HG02759 (cell line): ENCODE data around the gene ADAM33.

Source experiments
- ATAC-seq: cut with Tn5 transposase; IDR thresholded peaks from one replicate; pipeline ENCODE4 v1.9.1; 2021; ENCODE audit warnings: mild to moderate bottlenecking, moderate library complexity; ENCODE audit not compliant: unreplicated experiment

ADAM33 gene

DNA sequence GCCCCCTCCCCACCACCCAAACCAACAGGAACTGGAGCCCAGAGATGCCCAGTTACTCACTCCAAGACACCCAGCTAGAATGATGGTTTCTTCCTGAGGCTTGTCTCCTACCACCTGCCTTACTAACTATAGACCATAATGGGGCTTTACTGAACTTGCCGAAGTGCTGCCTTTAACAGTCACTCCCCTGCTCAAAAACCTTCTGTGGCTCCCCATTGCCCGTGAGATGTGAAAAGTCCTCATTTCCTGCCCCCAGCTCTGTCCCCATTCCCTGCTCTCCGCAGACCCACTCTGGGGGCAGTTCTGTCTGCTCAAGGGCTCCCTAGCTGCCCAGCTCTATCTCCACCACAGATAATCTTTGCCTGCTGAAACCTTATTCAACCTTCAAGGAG lies 25.7 kb upstream of the ADAM33 start:
- no peak for ATAC-seq

- ATAC-seq = no peak
Measured at GRCh38 chr20:3706774-3707507, 25.1 kb upstream of the ADAM33 start.

- ATAC-seq = no peak
Measured at GRCh38 chr20:3705970-3706739, 24.3 kb upstream of the ADAM33 start.

GRCh38 chr20:3705491-3705969 lies 23.7 kb upstream of the ADAM33 start:
- ATAC-seq = no peak

DNA sequence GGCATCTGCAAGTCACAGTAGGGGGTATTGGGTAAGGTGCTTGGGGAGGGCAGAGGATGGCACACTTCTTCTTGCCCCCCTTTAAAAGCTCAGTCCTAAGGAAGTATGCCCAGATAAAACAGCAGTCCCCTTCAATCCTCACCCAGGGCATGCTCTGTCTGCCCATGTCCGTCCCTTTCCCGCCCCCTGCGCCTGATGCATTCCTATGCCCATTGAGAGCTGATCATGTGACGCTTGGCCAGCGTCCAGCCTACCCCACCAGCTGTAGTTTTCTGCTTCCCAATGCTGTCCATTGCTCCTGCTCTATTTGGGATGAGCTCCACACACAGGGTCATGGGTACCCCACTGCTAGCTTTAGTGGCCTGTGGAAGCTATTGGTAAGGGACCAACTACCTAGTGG lies 22.3 kb upstream of the ADAM33 start:
- ATAC-seq = no peak

GRCh38 chr20:3702611-3703391 lies 21.0 kb upstream of the ADAM33 start:
- ATAC-seq = no peak

DNA sequence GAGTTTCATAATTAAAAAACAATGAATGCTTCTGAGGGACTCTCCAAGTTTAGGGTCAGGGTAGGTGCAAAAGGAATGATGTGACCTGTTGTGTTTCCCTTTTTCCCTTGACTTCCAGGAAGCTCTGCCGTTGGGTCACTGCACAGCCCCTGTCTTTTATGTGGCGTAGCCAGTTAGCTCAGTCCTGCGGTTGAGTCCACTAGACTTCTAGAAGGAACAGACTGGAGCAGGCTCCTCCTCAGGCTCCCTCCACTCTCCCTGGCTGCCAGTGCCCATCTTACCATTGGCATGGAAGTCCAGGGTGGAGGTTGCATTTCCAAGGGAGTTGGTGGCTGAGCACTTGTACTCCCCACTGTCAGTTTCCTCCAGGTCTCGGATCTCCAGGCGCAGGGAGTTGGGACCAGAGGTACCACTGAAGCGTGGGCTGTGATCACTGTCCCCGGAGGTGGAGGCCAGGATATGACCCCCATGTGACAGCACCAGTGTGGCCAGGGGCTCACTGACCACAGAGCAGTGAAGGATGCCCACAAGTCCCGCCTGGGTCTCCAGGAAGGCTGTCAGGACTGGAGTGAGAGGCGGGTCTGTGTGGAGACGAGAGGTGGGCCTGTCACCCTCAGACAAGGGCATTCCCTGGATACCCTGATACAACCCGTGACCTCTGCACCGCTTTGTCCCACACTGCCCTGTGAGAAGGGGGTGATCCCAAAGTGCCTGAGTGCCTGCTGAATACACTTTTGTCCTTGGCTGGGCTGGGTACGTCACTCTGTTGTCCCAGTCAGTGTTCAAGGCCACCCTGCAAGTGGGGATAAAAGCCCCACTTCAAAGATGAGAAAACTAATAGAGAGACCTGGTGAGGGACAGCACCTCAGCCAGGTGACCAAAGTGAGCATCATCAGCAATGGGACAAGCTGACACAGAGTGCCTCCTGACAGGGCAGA lies 19.5 kb upstream of the ADAM33 start:
- ATAC-seq = no peak

DNA sequence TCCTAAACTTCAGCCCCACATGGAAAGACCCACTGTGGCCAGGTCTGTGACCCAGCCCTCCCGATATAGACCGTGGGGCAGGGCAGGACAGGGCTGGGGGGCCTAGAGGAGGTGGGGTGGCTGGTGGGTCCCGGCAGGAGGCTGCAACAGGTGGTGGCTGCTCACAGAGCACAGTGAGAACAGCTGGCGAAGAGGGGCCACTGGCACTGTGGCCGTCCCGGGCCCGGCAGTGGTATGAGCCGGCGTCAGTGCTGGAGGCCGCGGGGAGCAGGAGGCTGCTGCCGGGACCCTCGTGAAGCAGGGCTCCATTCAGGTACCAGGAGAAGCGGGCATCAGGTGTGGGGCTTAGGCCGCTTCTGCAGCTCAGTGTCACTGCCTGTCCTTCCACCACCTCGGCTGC lies 17.2 kb upstream of the ADAM33 start:
- no peak for ATAC-seq

GRCh38 chr20:3698591-3699001 lies 16.8 kb upstream of the ADAM33 start:
- ATAC-seq = no peak

GRCh38 chr20:3697588-3698305 lies 15.9 kb upstream of the ADAM33 start:
- no peak for ATAC-seq

- no peak for ATAC-seq
Measured at GRCh38 chr20:3696745-3697587, 15.2 kb upstream of the ADAM33 start.

GRCh38 chr20:3696200-3696599 lies 14.4 kb upstream of the ADAM33 start:
- ATAC-seq = no peak

DNA sequence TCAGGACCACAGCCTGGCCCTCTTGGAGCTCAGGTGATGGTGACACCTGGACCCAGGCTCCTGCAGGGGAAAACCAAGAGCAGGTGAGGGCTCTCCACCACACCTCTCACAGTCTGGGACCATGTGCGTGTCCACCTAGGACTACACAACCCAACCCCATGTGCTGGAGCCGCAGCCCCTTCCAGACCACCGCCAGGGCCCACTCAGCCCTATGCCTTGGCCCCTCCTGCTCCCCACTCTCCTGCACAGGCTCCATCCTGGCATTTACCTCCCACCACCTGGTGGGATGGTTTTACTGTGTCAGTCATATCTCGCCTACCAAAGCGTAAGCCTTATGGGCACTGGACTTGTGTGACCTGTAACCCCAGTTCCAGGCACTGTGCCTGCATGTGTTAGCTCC lies 13.1 kb upstream of the ADAM33 start:
- ATAC-seq = no peak

GRCh38 chr20:3693376-3693775 lies 11.6 kb upstream of the ADAM33 start:
- ATAC-seq = no peak

- no peak for ATAC-seq
Measured at GRCh38 chr20:3692706-3693294, 11.0 kb upstream of the ADAM33 start.

- ATAC-seq = no peak
Measured at GRCh38 chr20:3691897-3692296, 10.1 kb upstream of the ADAM33 start.

GRCh38 chr20:3691306-3691705 lies 9.5 kb upstream of the ADAM33 start:
- no peak for ATAC-seq

DNA sequence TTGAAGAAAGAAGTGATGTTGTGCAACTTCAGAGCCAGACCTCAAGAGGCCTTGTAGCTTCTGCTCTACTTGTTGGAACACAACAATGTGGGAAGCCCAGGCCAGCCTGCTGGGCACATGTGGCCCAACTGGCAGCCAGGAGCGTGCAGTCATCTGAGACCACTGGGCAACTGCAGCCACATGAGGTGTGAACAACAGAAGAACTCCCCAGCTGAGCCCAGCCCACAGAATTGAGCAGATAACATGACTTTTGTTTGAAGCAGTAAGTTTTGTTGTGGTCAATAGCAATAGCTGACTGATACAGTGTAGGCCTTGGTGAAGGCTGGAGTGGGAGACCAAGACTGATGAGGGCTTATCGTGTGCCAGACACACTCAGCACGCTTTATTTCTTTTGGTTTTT lies 8.6 kb upstream of the ADAM33 start:
- ATAC-seq = no peak

- ATAC-seq = no peak
Measured at GRCh38 chr20:3689978-3690377, 8.2 kb upstream of the ADAM33 start.
